H54 (cell line): ENCODE data around the gene FOXP3.

Experiments
- DNase-seq: peaks from one replicate; pipeline ENCODE4 v3.0.0; 2011; ENCODE audit warnings: low spot score, mixed read lengths; ENCODE audit not compliant: insufficient read length
- FAIRE-seq: peaks from 3 replicates; lab custom pipeline; 2011; peaks lifted over from hg19 to GRCh38; lab: Jason Lieb, UNC
- POLR2A ChIP-seq: IDR thresholded peaks from 2 replicates; pipeline ENCODE4 v1.6.1; 2011; ENCODE audit warnings: low read depth, mild to moderate bottlenecking, low read length

Gene FOXP3

DNA sequence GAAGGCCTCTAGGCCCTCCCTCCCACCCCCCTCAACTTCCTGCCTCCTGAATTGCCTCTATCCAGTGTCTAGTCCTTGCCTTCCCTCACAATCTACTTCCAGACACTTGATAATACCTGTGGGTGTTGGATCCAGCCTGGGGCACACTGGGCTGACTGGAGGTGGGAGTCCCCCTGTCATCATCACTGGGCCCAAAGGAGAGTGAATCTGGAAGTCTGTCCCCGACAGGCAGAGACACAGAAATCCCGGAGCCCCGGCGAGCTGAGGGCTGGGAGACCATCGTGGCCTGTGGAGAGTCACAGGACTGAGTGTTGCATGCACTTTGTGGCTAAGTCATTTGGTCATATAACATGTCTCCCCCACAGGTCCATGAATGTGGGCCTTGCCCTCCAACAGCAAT lies 56.1 kb downstream of the FOXP3 start:
- TF ChIP-seq POLR2A, result no peak
- DNase-seq, result no peak
- FAIRE-seq, result no peak

DNA sequence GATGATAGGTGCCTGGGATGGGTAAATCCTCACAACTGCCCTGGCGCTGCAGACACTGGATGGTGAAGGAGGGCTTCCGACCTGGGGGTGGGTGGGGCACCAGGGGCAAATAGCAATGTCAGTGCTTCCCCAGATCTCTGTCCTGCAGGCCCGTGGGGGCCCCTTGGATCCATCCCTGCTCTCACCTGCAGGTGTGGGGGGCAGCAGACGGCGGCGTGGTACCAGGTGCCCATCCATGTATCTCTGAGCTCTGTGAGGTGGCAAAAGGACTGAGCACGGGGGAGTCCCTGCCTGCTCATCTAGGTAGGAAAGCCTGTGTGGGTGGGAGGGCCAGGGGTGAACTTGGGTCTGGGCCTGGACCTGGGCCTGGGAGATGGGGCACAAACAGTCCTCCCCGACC lies 58.0 kb downstream of the FOXP3 start:
- TF ChIP-seq POLR2A, result no peak
- no peak for FAIRE-seq
- DNase-seq, result no peak

DNA sequence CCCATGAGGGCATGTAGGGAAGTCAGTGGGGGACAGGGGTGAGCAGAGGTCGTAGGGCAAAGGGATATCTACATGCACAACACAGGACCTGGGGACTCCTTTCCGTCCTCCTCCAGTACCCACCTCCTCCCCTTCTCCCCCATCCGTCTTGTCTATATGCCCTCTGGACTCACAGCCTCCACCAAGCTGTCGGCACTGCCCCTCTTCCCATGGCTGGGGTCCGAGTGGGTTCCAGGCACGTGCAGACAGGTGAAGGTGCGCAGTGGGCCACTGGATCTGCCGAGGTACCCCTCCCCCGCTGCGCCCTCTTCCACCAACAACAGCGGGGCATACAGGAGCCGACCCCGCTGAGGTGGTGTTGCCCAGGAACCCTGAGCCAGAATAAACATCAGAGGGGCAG lies 59.1 kb downstream of the FOXP3 start:
- no peak for FAIRE-seq
- no peak for DNase-seq
- TF ChIP-seq POLR2A, result no peak

DNA sequence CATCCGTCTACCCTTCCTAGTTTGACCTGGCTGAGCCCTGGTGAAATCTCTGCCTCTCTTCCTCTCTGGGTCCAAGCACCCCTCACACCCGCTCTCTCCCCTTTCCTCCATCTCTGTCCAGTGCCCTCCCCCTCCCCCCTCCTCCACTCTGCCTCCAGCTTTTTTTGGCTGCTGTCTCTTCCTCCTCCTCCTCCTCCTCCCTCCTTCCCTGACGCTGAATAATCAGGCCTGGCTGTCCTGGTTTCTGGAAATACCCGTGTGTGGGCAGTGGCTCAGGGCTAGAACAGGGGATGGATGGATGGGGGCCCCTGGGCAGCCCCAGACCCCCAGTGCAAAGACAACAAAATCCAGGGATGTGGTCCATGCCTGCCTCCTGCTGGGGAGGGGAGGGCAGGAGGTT lies 59.8 kb downstream of the FOXP3 start:
- DNase-seq (no peak), FAIRE-seq (no peak)
- no peak for TF ChIP-seq POLR2A

DNA sequence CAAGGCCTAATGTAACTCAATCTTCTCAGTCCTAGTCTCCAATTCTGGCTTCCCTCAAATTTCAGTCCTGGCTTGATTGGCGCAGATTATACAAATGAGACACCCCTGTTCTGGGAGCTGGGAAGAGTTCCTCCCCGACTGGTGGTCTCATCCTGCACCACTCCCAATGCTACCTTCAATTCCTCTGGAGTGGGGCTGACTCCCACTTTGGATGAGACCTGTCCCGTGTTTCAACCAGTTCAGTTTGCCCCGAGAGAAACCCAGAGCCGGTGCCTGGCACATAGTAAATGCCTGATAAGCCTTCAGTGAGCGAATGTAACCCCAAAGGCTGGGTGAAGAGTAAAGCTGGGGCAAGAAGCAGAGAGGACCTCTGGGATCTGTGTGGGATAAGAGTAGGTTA lies 60.5 kb downstream of the FOXP3 start:
- no peak for TF ChIP-seq POLR2A
- DNase-seq, result no peak
- FAIRE-seq, result no peak

DNA sequence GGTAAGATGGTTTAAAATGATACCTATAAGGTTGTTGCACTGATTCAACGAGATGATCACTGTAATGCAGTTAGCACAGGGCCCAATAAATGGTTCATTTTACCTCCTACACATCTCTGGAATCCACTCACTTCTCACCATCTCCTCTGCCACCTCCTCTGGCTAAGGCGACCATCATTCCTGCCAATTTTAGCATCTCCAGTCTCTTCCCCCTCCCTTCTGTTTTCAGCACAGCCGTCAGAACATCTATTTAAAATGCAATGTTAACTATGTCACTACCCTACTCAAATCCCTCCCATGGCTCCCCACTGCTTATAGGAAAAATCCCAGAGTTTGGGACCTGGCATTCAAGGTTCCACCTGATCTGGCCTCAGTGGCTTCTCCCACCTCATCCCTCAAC lies 61.0 kb downstream of the FOXP3 start:
- TF ChIP-seq POLR2A, result no peak
- FAIRE-seq (no peak), DNase-seq (no peak)

DNA sequence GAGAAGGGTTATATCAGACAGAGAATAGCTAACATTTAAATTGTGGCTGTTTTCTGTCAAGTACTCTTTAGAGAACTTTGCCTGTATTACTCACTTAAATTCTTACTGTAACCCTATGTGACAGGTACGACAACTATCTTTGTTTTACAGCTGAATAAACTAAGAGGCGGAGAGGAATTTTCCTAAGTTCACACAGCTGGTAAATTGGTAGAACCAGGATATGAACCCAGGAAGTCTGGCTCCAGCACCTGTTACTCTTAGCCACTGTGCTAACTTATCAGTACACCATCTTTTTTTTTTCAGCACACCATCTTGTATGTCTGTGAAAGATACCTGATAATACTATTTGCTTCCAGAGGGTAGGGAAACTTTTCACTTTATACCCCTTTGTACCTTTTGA lies 62.5 kb downstream of the FOXP3 start:
- TF ChIP-seq POLR2A, result no peak
- no peak for FAIRE-seq
- no peak for DNase-seq
